A549 (cell line): ENCODE results near the gene TMEM107. TPM values are rescaled to one million over a fixed set of nuclear protein-coding genes. Genes with fewer than 3 reads are reported as not detected.

ENCODE experiments used
- ATAC-seq, 2 experiments: fragments of 200-7000 bp in 1 of 2; fragments of >200 bp in 1 of 2; cut with Nextera tagmentation in 1 of 2; cut with Tn5 transposase in 1 of 2; 3 replicates each; pipeline versions ENCODE4 v1.8.0 to v1.9.1; 2018 to 2020; ENCODE audit warnings: mild to moderate bottlenecking in 1 of 2, moderate library complexity in 1 of 2
- CTCF ChIA-PET: fragments of 300-600 bp; sonication (Branson Sonifier 250); formaldehyde crosslinking; extraction: SDS; loops from one replicate; lab custom pipeline; 2021; ENCODE audit warnings: antibody characterized with exemption, inconsistent platforms; lab: Yijun Ruan, JAX
- POLR2A ChIA-PET: fragments of 350-600 bp; formaldehyde crosslinking; extraction: SDS; loops from one replicate; lab custom pipeline; 2021; ENCODE audit warnings: antibody characterized with exemption, inconsistent platforms; lab: Yijun Ruan, JAX
- DNase-seq, 2 experiments: peaks; one replicate each; pipeline versions ENCODE4 v3.0.0 to v3.0.0-alpha.2; 2011 to 2016; ENCODE audit warnings: low read depth in 1 of 2, low spot score in 1 of 2
- FAIRE-seq: peaks from 2 replicates; lab custom pipeline; 2011; peaks lifted over from hg19 to GRCh38; lab: Jason Lieb, UNC
- H3K27ac ChIP-seq, 2 experiments: fragments of >200 bp; sonication (Bioruptor Twin); formaldehyde crosslinking; 3 replicates each; pipeline ENCODE4 v1.5.1; 2016 to 2017
- H3K4me1 ChIP-seq: fragments of >200 bp; sonication (Bioruptor Twin); formaldehyde crosslinking; 3 replicates; pipeline ENCODE4 v1.6.1; 2016
- H3K4me2 ChIP-seq: fragments of >200 bp; sonication (Bioruptor Twin); formaldehyde crosslinking; 3 replicates; pipeline ENCODE4 v1.6.1; 2016
- H3K4me3 ChIP-seq: fragments of >200 bp; sonication (Bioruptor Twin); formaldehyde crosslinking; 3 replicates; pipeline ENCODE4 v1.5.1; 2016
- H3K9me3 ChIP-seq: fragments of >200 bp; sonication (Bioruptor Twin); formaldehyde crosslinking; 3 replicates; pipeline ENCODE4 v1.6.1; 2016
- CBX2 ChIP-seq: fragments of 200-600 bp; sonication (generic); IDR thresholded peaks from 2 replicates; pipeline ENCODE4 v1.6.1; 2016; ENCODE audit warnings: low read depth, mild to moderate bottlenecking, borderline replicate concordance
- CHD4 ChIP-seq: fragments of 200-600 bp; sonication (generic); IDR thresholded peaks from 2 replicates; pipeline ENCODE4 v1.6.1; 2016; ENCODE audit warnings: antibody characterized with exemption, mild to moderate bottlenecking, borderline replicate concordance
- EHF ChIP-seq: fragments of 250-450 bp; sonication (Bioruptor Pico); IDR thresholded peaks from 2 replicates; pipeline ENCODE4 v1.5.0; 2020; ENCODE audit warnings: mild to moderate bottlenecking
- ESRRA ChIP-seq: fragments of 150-350 bp; IDR thresholded peaks from 2 replicates; pipeline ENCODE4 v1.6.1; 2014; ENCODE audit warnings: mild to moderate bottlenecking, low read length, borderline replicate concordance
- FOSB ChIP-seq: fragments of 250-450 bp; sonication (Bioruptor Pico); IDR thresholded peaks from 2 replicates; pipeline ENCODE4 v1.5.0; 2020; ENCODE audit warnings: mild to moderate bottlenecking, moderate library complexity
- FOSL2 ChIP-seq, 2 experiments: fragments of 450-650 bp in 1 of 2; fragments of >200 bp in 1 of 2; sonication (Bioruptor Twin) in 1 of 2; formaldehyde crosslinking; IDR thresholded peaks; 2 replicates each; pipeline versions ENCODE4 v1.5.0 to v1.6.1; 2016 to 2020; ENCODE audit warnings: mild to moderate bottlenecking in 1 of 2, moderate library complexity in 1 of 2
- FOXS1 ChIP-seq: fragments of 250-450 bp; sonication (Bioruptor Pico); IDR thresholded peaks from 2 replicates; pipeline ENCODE4 v1.5.0; 2020; ENCODE audit warnings: mild to moderate bottlenecking, moderate library complexity
- HDAC2 ChIP-seq: fragments of 200-600 bp; sonication (generic); IDR thresholded peaks from 2 replicates; pipeline ENCODE4 v1.6.1; 2016
- HES2 ChIP-seq: fragments of >200 bp; sonication (Bioruptor Twin); formaldehyde crosslinking; IDR thresholded peaks from 2 replicates; pipeline ENCODE4 v1.6.1; 2016
- HMGXB4 ChIP-seq: fragments of 250-450 bp; sonication (Bioruptor Pico); IDR thresholded peaks from 2 replicates; pipeline ENCODE4 v1.5.0; 2021; ENCODE audit warnings: mild to moderate bottlenecking, moderate library complexity, borderline replicate concordance
- HOXA7 ChIP-seq: fragments of 250-450 bp; sonication (Bioruptor Pico); IDR thresholded peaks from 2 replicates; pipeline ENCODE4 v1.5.0; 2020; ENCODE audit warnings: mild to moderate bottlenecking, moderate library complexity
- HOXB13 ChIP-seq: fragments of 250-450 bp; sonication (Bioruptor Pico); IDR thresholded peaks from 2 replicates; pipeline ENCODE4 v1.5.0; 2020; ENCODE audit warnings: low read depth, mild to moderate bottlenecking, moderate library complexity
- HOXB5 ChIP-seq: fragments of 250-450 bp; sonication (Bioruptor Pico); IDR thresholded peaks from 2 replicates; pipeline ENCODE4 v1.5.0; 2020; ENCODE audit warnings: mild to moderate bottlenecking, moderate library complexity
- KDM1A ChIP-seq: fragments of 200-600 bp; sonication (generic); IDR thresholded peaks from 2 replicates; pipeline ENCODE4 v1.6.1; 2016; ENCODE audit warnings: low read depth, mild to moderate bottlenecking
- KDM5A ChIP-seq: fragments of 200-600 bp; sonication (generic); IDR thresholded peaks from 2 replicates; pipeline ENCODE4 v1.6.1; 2016; ENCODE audit warnings: antibody characterized with exemption, mild to moderate bottlenecking
- MAX ChIP-seq: IDR thresholded peaks from 2 replicates; pipeline ENCODE4 v1.6.1; 2012
- MAZ ChIP-seq: fragments of 150-350 bp; IDR thresholded peaks from 2 replicates; pipeline ENCODE4 v1.6.1; 2014; ENCODE audit warnings: antibody characterized with exemption, low read depth, low read length, borderline replicate concordance
- MYC ChIP-seq: IDR thresholded peaks from 2 replicates; pipeline ENCODE4 v1.6.1; 2012; ENCODE audit warnings: mild to moderate bottlenecking, inconsistent platforms, low read length, improper control_type of control experiment, borderline replicate concordance
- PHF8 ChIP-seq: fragments of 200-600 bp; sonication (generic); IDR thresholded peaks from 2 replicates; pipeline ENCODE4 v1.6.1; 2016; ENCODE audit warnings: low read depth, mild to moderate bottlenecking, antibody characterized with exemption, moderate library complexity, borderline replicate concordance
- POLR2A ChIP-seq: IDR thresholded peaks from 2 replicates; pipeline ENCODE4 v1.6.1; 2012; ENCODE audit warnings: mild to moderate bottlenecking, low read length
- POLR2AphosphoS2 ChIP-seq: conservative IDR thresholded peaks from 2 replicates; pipeline ENCODE4 v1.6.1; 2012; ENCODE audit warnings: low read length, improper control_type of control experiment, inconsistent platforms
- RAD21 ChIP-seq, 2 experiments: fragments of >200 bp in 1 of 2; sonication (Bioruptor Twin) in 1 of 2; formaldehyde crosslinking in 1 of 2; IDR thresholded peaks in 1 of 2; conservative IDR thresholded peaks in 1 of 2; 2 replicates in 1 of 2; 3 replicates in 1 of 2; pipeline ENCODE4 v1.6.1; 2012 to 2018; ENCODE audit warnings: inconsistent platforms in 1 of 2
- RCOR1 ChIP-seq: fragments of 150-350 bp; IDR thresholded peaks from 2 replicates; pipeline ENCODE4 v1.6.1; 2014; ENCODE audit warnings: antibody characterized with exemption, low read length, low read depth
- SMC3 ChIP-seq: fragments of >200 bp; sonication (Bioruptor Twin); formaldehyde crosslinking; IDR thresholded peaks from 3 replicates; pipeline ENCODE4 v1.6.1; 2018; ENCODE audit warnings: inconsistent platforms
- SREBF2 ChIP-seq: fragments of 450-650 bp; IDR thresholded peaks from 2 replicates; pipeline ENCODE4 v1.6.1; 2014; ENCODE audit warnings: mild to moderate bottlenecking, moderate library complexity
- TP53 ChIP-seq: fragments of 250-450 bp; sonication (Bioruptor Pico); IDR thresholded peaks from 2 replicates; pipeline ENCODE4 v1.5.0; 2021; ENCODE audit warnings: mild to moderate bottlenecking, moderate library complexity
- ZC3H11A ChIP-seq: fragments of 450-650 bp; IDR thresholded peaks from 2 replicates; pipeline ENCODE4 v1.6.1; 2014; ENCODE audit warnings: antibody characterized with exemption, mild to moderate bottlenecking
- ZSCAN20 ChIP-seq: fragments of 250-450 bp; sonication (Bioruptor Pico); IDR thresholded peaks from 2 replicates; pipeline ENCODE4 v1.8.0; 2022; ENCODE audit warnings: mild to moderate bottlenecking, moderate library complexity
- WGBS: methylation state at CpG from one replicate; pipeline ENCODE4 v1.1.6; 2017; ENCODE audit errors: missing lambda C conversion rate; 5-methylcytosine and 5-hydroxymethylcytosine counted together
- polyA plus RNA-seq, 4 experiments: library from polyadenylated mRNA; depleted of rRNA in 3 of 4; stranded (reverse); fragments of >200 nt; fragmentation: RNase III in 1 of 4; extraction: RNeasy Plus Mini Kit Qiagen cat#74134 plus additional on column Dnase treatment in 1 of 4; gene quantifications; 2 replicates in 3 of 4; 3 replicates in 1 of 4; pipeline ENCODE4 v1.2.3, GENCODE V29; 2011 to 2017

Gene TMEM107
- polyA plus RNA-seq, 2 of the 4 experiments (the other 2 are of a cell fraction): 17.0 to 22.8 TPM

- H3K4me2 ChIP-seq: no peak overlapping the region
- POLR2A ChIA-PET: interaction anchor here (0.7 kb wide), 1 partner anchor 14 kb away, joined by 3 read pairs; no protein-coding TSS in a partner anchor
- WGBS: 92% methylated on average over 22 of the region's 23 CpGs
- TF ChIP-seq HOXB5 (no peak), MAZ (no peak), HDAC2 (no peak), HOXB13 (CRISPR knock-in tag) (no peak), POLR2AphosphoS2 (no peak; the same call in 1 of the 2 replicates), FOSB (CRISPR knock-in tag) (no peak), KDM5A (no peak), POLR2A (no peak), KDM1A (no peak), CHD4 (no peak), PHF8 (no peak), SREBF2 (no peak), MAX (no peak), HOXA7 (CRISPR knock-in tag) (no peak)
- TF ChIP-seq, all 56 proteins: peak for 0
- CTCF ChIA-PET: interaction anchor here (1.0 to 26.5 kb wide), 5 partner anchors 11 to 81 kb away, joined by 3 to 601 read pairs (median 4); partner anchors contain the start of genes HES7, PER1 and VAMP2
- FAIRE-seq: no peak
- peaks cover 13% of the 10 kb centered on the region; the same call in 2 of the 3 replicates for H3K4me1 ChIP-seq
- H3K9me3 ChIP-seq: no peaks in the 10 kb centered on the region
- H3K27ac ChIP-seq: no peak overlapping the region
- ATAC-seq: no peak
- no peak for DNase-seq
- H3K4me3 ChIP-seq: no peak overlapping the region
Measured at GRCh38 chr17:8142158-8142886, 33.9 kb downstream of the TMEM107 start.

- ATAC-seq (no peak), DNase-seq (no peak)
- CTCF ChIA-PET: interaction anchor here (1.0 to 26.5 kb wide), 6 partner anchors 11 to 81 kb away, joined by 3 to 601 read pairs (median 80); partner anchors contain the start of genes ALOXE3, HES7, PER1 and VAMP2
- Histone ChIP-seq H3K4me1 (peaks cover 13% of the 10 kb centered on the region; the same call in 2 of the 3 replicates), H3K4me3 (no peak overlapping the region), H3K9me3 (no peaks in the 10 kb centered on the region)
- POLR2A ChIA-PET: interaction anchor here (0.7 kb wide), 1 partner anchor 15 kb away, joined by 3 read pairs; no protein-coding TSS in a partner anchor
- 89% methylated on average over 11 of the region's 11 CpGs for WGBS
- no peak for TF ChIP-seq TP53 (CRISPR knock-in tag)
- no peak for TF ChIP-seq FOSL2 (IDR thresholded peaks at IDR 0.05)
- no peak for TF ChIP-seq FOSL2 (CRISPR knock-in tag; IDR thresholded peaks at IDR 0.05)
- no peak for TF ChIP-seq ZC3H11A
- TF ChIP-seq EHF (CRISPR knock-in tag): no peak
- TF ChIP-seq ESRRA: no peak
- no peak for TF ChIP-seq RCOR1
- no peak for TF ChIP-seq SMC3
- TF ChIP-seq, all 56 proteins: peak for 0
- H3K27ac ChIP-seq: no peak overlapping the region
- FAIRE-seq: no peak
- H3K4me2 ChIP-seq: no peak overlapping the region
Measured at GRCh38 chr17:8141741-8142140, 34.4 kb downstream of the TMEM107 start.

GRCh38 chr17:8141045-8141444 lies 35.1 kb downstream of the TMEM107 start:
- no peak for TF ChIP-seq HMGXB4 (CRISPR knock-in tag)
- no peak for TF ChIP-seq CBX2
- no peak for TF ChIP-seq HES2
- no peak for TF ChIP-seq ZSCAN20 (CRISPR knock-in tag)
- TF ChIP-seq CHD4: no peak
- TF ChIP-seq MYC: no peak
- TF ChIP-seq RAD21 (conservative IDR thresholded peaks at IDR 0.05 in 1 of 2, IDR thresholded peaks at IDR 0.05 in 1 of 2): no peak
- TF ChIP-seq FOXS1 (CRISPR knock-in tag): no peak
- H3K4me2 ChIP-seq: no peak overlapping the region
- DNase-seq (no peak), FAIRE-seq (no peak), ATAC-seq (no peak)
- CTCF ChIA-PET: interaction anchor here (0.7 to 26.5 kb wide), 8 partner anchors 12 to 111 kb away, joined by 3 to 601 read pairs (median 54); partner anchors contain the start of genes ALOXE3, HES7, PER1 and VAMP2
- 93% methylated on average over 7 of the region's 7 CpGs for WGBS
- H3K4me1 ChIP-seq: peaks cover 13% of the 10 kb centered on the region; the same call in 2 of the 3 replicates
- POLR2A ChIA-PET: interaction anchor here (1.4 to 4.9 kb wide), 4 partner anchors 11 to 32 kb away, joined by 5 to 25 read pairs (median 12); partner anchors contain the start of gene PER1
- no peak overlapping the region for H3K27ac ChIP-seq
- H3K9me3 ChIP-seq: no peaks in the 10 kb centered on the region
- no peak overlapping the region for H3K4me3 ChIP-seq
